Neuronal stem cell (in vitro differentiated cells): ENCODE data around the gene GALNS.

Experiments
- DNase-seq: peaks from one replicate; pipeline ENCODE4 v3.0.0-alpha.2; 2013; ENCODE audit warnings: low spot score
- H2AFZ ChIP-seq: one replicate; pipeline ENCODE4 v1.6.1; 2013; ENCODE audit warnings: mild to moderate bottlenecking, low read length, inconsistent platforms
- H2AK5ac ChIP-seq: 2 replicates; pipeline ENCODE4 v1.6.1; 2013; ENCODE audit warnings: low read depth, mild to moderate bottlenecking, inconsistent platforms, low read length, moderate library complexity, mixed read lengths
- H2BK120ac ChIP-seq: 2 replicates; pipeline ENCODE4 v1.6.1; 2013; ENCODE audit warnings: low read depth, mild to moderate bottlenecking, inconsistent platforms, low read length, moderate library complexity, mixed read lengths
- H2BK12ac ChIP-seq: one replicate; pipeline ENCODE4 v1.6.1; 2013; ENCODE audit warnings: low read length, inconsistent platforms
- H2BK15ac ChIP-seq: 2 replicates; pipeline ENCODE4 v1.6.1; 2013; ENCODE audit warnings: mild to moderate bottlenecking, low read length, inconsistent platforms, mixed read lengths
- H2BK5ac ChIP-seq: one replicate; pipeline ENCODE4 v1.6.1; 2013; ENCODE audit warnings: inconsistent platforms, mild to moderate bottlenecking, low read length, moderate library complexity
- H3K14ac ChIP-seq: one replicate; pipeline ENCODE4 v1.6.1; 2013; ENCODE audit warnings: low read length, inconsistent platforms
- H3K18ac ChIP-seq: 2 replicates; pipeline ENCODE4 v1.6.1; 2013; ENCODE audit warnings: low read length, inconsistent platforms
- H3K23ac ChIP-seq: 2 replicates; pipeline ENCODE4 v1.6.1; 2013; ENCODE audit warnings: low read depth, mild to moderate bottlenecking, mixed read lengths, low read length, inconsistent platforms; ENCODE audit not compliant: poor library complexity
- H3K27ac ChIP-seq: replicated peaks from 3 replicates; pipeline ENCODE4 v1.5.1; 2013; ENCODE audit warnings: low read length, inconsistent platforms
- H3K27me3 ChIP-seq, 3 experiments: 2 replicates each; pipeline ENCODE4 v1.6.1; 2013; ENCODE audit warnings: low read length in 3 of 3, mild to moderate bottlenecking in 2 of 3, inconsistent platforms in 1 of 3, low read depth in 1 of 3, mixed read lengths in 1 of 3, moderate library complexity in 1 of 3; ENCODE audit not compliant: control insufficient read depth in 3 of 3, insufficient read depth in 3 of 3
- H3K36me3 ChIP-seq, 2 donors: replicated peaks in 1 of 2; 2 replicates each; pipeline ENCODE4 v1.6.1; 2013; ENCODE audit warnings: low read length in 2 of 2; ENCODE audit not compliant: control insufficient read depth in 2 of 2, insufficient read depth in 2 of 2
- H3K4ac ChIP-seq: 2 replicates; pipeline ENCODE4 v1.6.1; 2013; ENCODE audit warnings: inconsistent platforms, mild to moderate bottlenecking, low read length, moderate library complexity
- H3K4me1 ChIP-seq, 2 donors: 1 replicate in 1 of 2; 2 replicates in 1 of 2; pipeline ENCODE4 v1.6.1; 2013; ENCODE audit warnings: low read length in 2 of 2, low read depth in 1 of 2; ENCODE audit not compliant: control insufficient read depth in 2 of 2, insufficient read depth in 1 of 2
- H3K4me2 ChIP-seq: one replicate; pipeline ENCODE4 v1.6.1; 2013; ENCODE audit warnings: mild to moderate bottlenecking, low read length, inconsistent platforms; ENCODE audit not compliant: insufficient read depth, poor library complexity, severe bottlenecking
- H3K4me3 ChIP-seq, 2 donors: 2 replicates each; pipeline ENCODE4 v1.5.1; 2013; ENCODE audit warnings: low read length in 2 of 2, mild to moderate bottlenecking in 2 of 2, inconsistent platforms in 1 of 2, moderate library complexity in 1 of 2
- H3K79me1 ChIP-seq: one replicate; pipeline ENCODE4 v1.6.1; 2013; ENCODE audit warnings: low read depth, mild to moderate bottlenecking, inconsistent platforms, low read length, moderate library complexity
- H3K9ac ChIP-seq: one replicate; pipeline ENCODE4 v1.6.1; 2013; ENCODE audit warnings: mild to moderate bottlenecking, low read depth, low read length, inconsistent platforms; ENCODE audit not compliant: poor library complexity
- H3K9me3 ChIP-seq, 2 donors: replicated peaks in 1 of 2; 2 replicates each; pipeline versions ENCODE3 to v1.6.1; 2013; ENCODE audit warnings: low read length in 2 of 2, mild to moderate bottlenecking in 2 of 2, inconsistent platforms in 1 of 2, low read depth in 1 of 2, mixed read lengths in 1 of 2, moderate library complexity in 1 of 2; ENCODE audit not compliant: control insufficient read depth in 2 of 2, insufficient read depth in 1 of 2
- H4K8ac ChIP-seq: one replicate; pipeline ENCODE4 v1.6.1; 2013; ENCODE audit warnings: low read depth, mild to moderate bottlenecking, inconsistent platforms, low read length, moderate library complexity
- H4K91ac ChIP-seq: one replicate; pipeline ENCODE4 v1.6.1; 2013; ENCODE audit warnings: low read length, low read depth, mild to moderate bottlenecking, inconsistent platforms; ENCODE audit not compliant: poor library complexity
- WGBS, 2 donors: extraction: QIAGEN DNeasy Blood & Tissue Kit; methylation state at CpG; one replicate each; pipeline ENCODE4 v1.1.7; 2013; ENCODE audit warnings: missing lambda C conversion rate in 2 of 2, mixed read lengths in 1 of 2; ENCODE audit not compliant: insufficient read length in 2 of 2, insufficient replicate concordance in 1 of 2; ENCODE audit errors: extremely low coverage in 2 of 2; 5-methylcytosine and 5-hydroxymethylcytosine counted together

The GALNS gene

GRCh38 chr16:88830258-88830657, 26.5 kb downstream of the GALNS start:
- Histone ChIP-seq H2BK5ac (no peak overlapping the region), H2BK120ac (no peak overlapping the region), H2AK5ac (no peak overlapping the region), H3K4me1 (no peaks in the 10 kb centered on the region), H3K4me2 (no peak overlapping the region), H3K9me3 (no peaks in the 10 kb centered on the region), H3K27me3 (no peaks in the 10 kb centered on the region), H3K79me1 (peaks cover 4% of the 10 kb centered on the region), H4K91ac (no peak overlapping the region), H4K8ac (no peak overlapping the region), H3K23ac (no peak overlapping the region), H3K14ac (no peak overlapping the region), H2BK12ac (no peak overlapping the region), H3K27ac (no peak overlapping the region), H3K9ac (no peak overlapping the region), H2AFZ (no peak overlapping the region), H3K4ac (no peak overlapping the region), H3K36me3 (peaks cover 0 to 4% of the 10 kb centered on the region in 2 donors), H2BK15ac (no peak overlapping the region), H3K4me3 (no peak overlapping the region), H3K18ac (no peak overlapping the region)
- DNase-seq = no peak
- no CpG with 5 or more reads among the region's 11 CpGs for WGBS, 2 donors

- H3K14ac ChIP-seq = no peak overlapping the region
- no peak overlapping the region for H3K4ac ChIP-seq
- H3K36me3 ChIP-seq = no peaks in the 10 kb centered on the region
- H3K4me1 ChIP-seq = no peaks in the 10 kb centered on the region
- H3K9me3 ChIP-seq = no peaks in the 10 kb centered on the region
- no peak overlapping the region for H2AFZ ChIP-seq
- H4K91ac ChIP-seq = no peak overlapping the region
- H2BK120ac ChIP-seq = no peak overlapping the region
- H3K18ac ChIP-seq = no peak overlapping the region
- no peak overlapping the region for H2AK5ac ChIP-seq
- no peak overlapping the region for H3K4me3 ChIP-seq
- H3K23ac ChIP-seq = peak overlapping the region; percentile 43
- no peaks in the 10 kb centered on the region for H3K27me3 ChIP-seq
- no peak overlapping the region for H2BK12ac ChIP-seq
- peaks cover 4% of the 10 kb centered on the region for H3K79me1 ChIP-seq
- no peak for DNase-seq
- H4K8ac ChIP-seq = no peak overlapping the region
- H3K27ac ChIP-seq = no peak overlapping the region
- H3K4me2 ChIP-seq = no peak overlapping the region
- no peak overlapping the region for H2BK5ac ChIP-seq
- no CpG with 5 or more reads among the region's 24 CpGs for WGBS, 2 donors
- no peak overlapping the region for H3K9ac ChIP-seq
- H2BK15ac ChIP-seq = no peak overlapping the region
Measured at GRCh38 chr16:88828711-88829110, 28.0 kb downstream of the GALNS start.

- no peak overlapping the region for H2BK12ac ChIP-seq
- no peak overlapping the region for H3K4me2 ChIP-seq
- no peak overlapping the region for H2AFZ ChIP-seq
- no peak overlapping the region for H3K4me3 ChIP-seq
- no peaks in the 10 kb centered on the region for H3K27me3 ChIP-seq
- H3K9me3 ChIP-seq = no peaks in the 10 kb centered on the region
- no peaks in the 10 kb centered on the region for H3K4me1 ChIP-seq
- H4K8ac ChIP-seq = no peak overlapping the region
- peaks cover 4% of the 10 kb centered on the region for H3K79me1 ChIP-seq
- H3K4ac ChIP-seq = no peak overlapping the region
- H3K23ac ChIP-seq = no peak overlapping the region
- no peak overlapping the region for H2AK5ac ChIP-seq
- no peak overlapping the region for H3K9ac ChIP-seq
- WGBS, 2 donors = no CpG with 5 or more reads among the region's 21 CpGs
- H3K18ac ChIP-seq = no peak overlapping the region
- no peak overlapping the region for H2BK15ac ChIP-seq
- H4K91ac ChIP-seq = no peak overlapping the region
- H3K36me3 ChIP-seq = no peaks in the 10 kb centered on the region
- DNase-seq = no peak
- no peak overlapping the region for H3K14ac ChIP-seq
- H2BK5ac ChIP-seq = peak overlapping the region; percentile 75
- no peak overlapping the region for H2BK120ac ChIP-seq
- no peak overlapping the region for H3K27ac ChIP-seq
Measured at GRCh38 chr16:88827727-88828126, 29.0 kb downstream of the GALNS start.

- Histone ChIP-seq H3K23ac (no peak overlapping the region), H3K27ac (no peak overlapping the region), H2BK12ac (no peak overlapping the region), H3K27me3 (no peaks in the 10 kb centered on the region), H3K9ac (peak overlapping the region; percentile 24), H3K9me3 (no peaks in the 10 kb centered on the region), H3K79me1 (peaks cover 4% of the 10 kb centered on the region), H3K4me1 (no peaks in the 10 kb centered on the region), H2BK15ac (no peak overlapping the region), H3K4me3 (no peak overlapping the region), H2BK5ac (peak overlapping the region; percentile 66), H2AK5ac (no peak overlapping the region), H4K91ac (no peak overlapping the region), H2AFZ (no peak overlapping the region), H3K18ac (no peak overlapping the region), H2BK120ac (no peak overlapping the region), H3K4ac (no peak overlapping the region), H4K8ac (peak overlapping the region; percentile 17), H3K4me2 (no peak overlapping the region), H3K36me3 (no peaks in the 10 kb centered on the region), H3K14ac (peak overlapping the region; percentile 71)
- no CpG with 5 or more reads among the region's 26 CpGs for WGBS, 2 donors
- DNase-seq = no peak
Measured at GRCh38 chr16:88826070-88826840, 30.5 kb downstream of the GALNS start.
